ENCODE measurements around the gene SLC33A1. TPM values are rescaled to one million over a fixed set of nuclear protein-coding genes. Genes with fewer than 3 reads are reported as not detected.
A peak's percentile ranks its signal among the peaks of the same experiment; 100 is the strongest.
"Not testable (repeated sequence)": the region's sequence is repeated elsewhere in the genome, so short reads cannot be mapped to it uniquely, and the experiment has no call there.

SLC33A1 gene
- total RNA-seq, 2 donors from 2014 or later: 22.3 to 24.6 TPM

- Histone ChIP-seq H3K36me3 (no peaks in the 10 kb centered on the region), H3K27ac (no peak overlapping the region), H3K4me1 (no peaks in the 10 kb centered on the region), H3K4me3 (no peak overlapping the region), H3K9me3 (no peaks in the 10 kb centered on the region), H3K27me3 (no peaks in the 10 kb centered on the region)
- peak in 1 of 2 donors; percentile 40 for TF ChIP-seq CTCF (IDR thresholded peaks at IDR 0.05)
- no peak for DNase-seq (ENCODE audit: low spot score)
Observed at GRCh38 chr3:155859859-155860258, 5.6 kb upstream of the SLC33A1 start.

GRCh38 chr3:155853214-155854140, 750 bp downstream of the SLC33A1 start:
- Histone ChIP-seq H3K27me3 (no peaks in the 10 kb centered on the region), H3K9me3 (no peaks in the 10 kb centered on the region), H3K27ac (peak overlapping the region; percentile 90 to 97), H3K4me1 (peaks cover 0 to 45% of the 10 kb centered on the region in 2 donors), H3K36me3 (no peaks in the 10 kb centered on the region), H3K4me3 (peak overlapping the region; percentile 83 to 87)
- DNase-seq (ENCODE audit: low spot score): no peak
- TF ChIP-seq CTCF (IDR thresholded peaks at IDR 0.05): no peak

- Histone ChIP-seq H3K4me1 (peaks cover 0 to 45% of the 10 kb centered on the region in 2 donors), H3K27ac (no peak overlapping the region), H3K36me3 (no peaks in the 10 kb centered on the region), H3K4me3 (peak overlapping the region; percentile 83 to 87), H3K9me3 (no peaks in the 10 kb centered on the region), H3K27me3 (no peaks in the 10 kb centered on the region)
- no peak for DNase-seq (ENCODE audit: low spot score)
- TF ChIP-seq CTCF (IDR thresholded peaks at IDR 0.05): no peak
Observed at GRCh38 chr3:155852341-155852740, 1.9 kb downstream of the SLC33A1 start.

GRCh38 chr3:155849404-155849803, 4.8 kb downstream of the SLC33A1 start:
- H3K36me3 ChIP-seq; DNase-seq (ENCODE audit: low spot score): not testable (repeated sequence)
- H3K4me1 ChIP-seq: peaks cover 0 to 66% of the 10 kb centered on the region in 2 donors

GRCh38 chr3:155847993-155848392, 6.2 kb downstream of the SLC33A1 start:
- Histone ChIP-seq H3K4me3 (no peak overlapping the region), H3K27me3 (no peaks in the 10 kb centered on the region), H3K36me3 (no peaks in the 10 kb centered on the region), H3K9me3 (no peaks in the 10 kb centered on the region), H3K27ac (no peak overlapping the region), H3K4me1 (peaks cover 0 to 63% of the 10 kb centered on the region in 2 donors)
- DNase-seq (ENCODE audit: low spot score): no peak
- no peak for TF ChIP-seq CTCF (IDR thresholded peaks at IDR 0.05)

More at GRCh38 chr3:155849404-155849803, 4.8 kb downstream of the SLC33A1 start:
- H3K27me3 ChIP-seq, H3K27ac ChIP-seq, H3K4me3 ChIP-seq, H3K9me3 ChIP-seq: not testable (repeated sequence)

- no peak for DNase-seq (ENCODE audit: low spot score)
- Histone ChIP-seq H3K4me1 (peaks cover 0 to 44% of the 10 kb centered on the region in 2 donors), H3K9me3 (no peaks in the 10 kb centered on the region), H3K4me3 (no peak overlapping the region), H3K27me3 (no peaks in the 10 kb centered on the region), H3K27ac (no peak overlapping the region), H3K36me3 (no peaks in the 10 kb centered on the region)
- no peak for TF ChIP-seq CTCF (IDR thresholded peaks at IDR 0.05)
Observed at GRCh38 chr3:155846119-155846518, 8.1 kb downstream of the SLC33A1 start.
